ENCODE measurements around the gene HCFC1R1. TPM values are rescaled to one million over a fixed set of nuclear protein-coding genes. Genes with fewer than 3 reads are reported as not detected.

HCFC1R1 gene
- total RNA-seq, 1 experiment from 2014 or later = 61.3 TPM

DNA sequence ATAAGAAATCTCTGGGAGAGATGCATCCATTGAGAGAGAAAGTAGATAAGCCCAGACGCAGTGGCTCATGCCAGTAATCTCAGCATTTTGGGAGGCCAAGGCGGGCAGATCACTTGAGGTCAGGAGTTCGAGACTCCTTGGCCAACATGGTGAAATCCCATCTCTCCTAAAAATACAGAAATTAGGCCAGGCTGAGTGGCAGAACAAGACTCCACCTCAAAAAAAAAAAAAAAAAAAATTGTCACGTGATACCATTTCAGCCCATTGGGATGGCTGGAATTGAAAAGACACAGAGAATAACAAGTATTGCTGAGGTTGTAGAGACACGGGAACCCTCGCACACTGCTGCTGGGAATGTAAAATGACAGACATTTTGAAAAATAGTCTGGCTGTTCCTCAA is 38.8 kb upstream of the HCFC1R1 start:
- no peak for DNase-seq
- Histone ChIP-seq H3K27me3 (ENCODE audit: insufficient read depth, low read length) (no peaks in the 10 kb centered on the region), H3K27ac (ENCODE audit: insufficient read length, low read depth, low read length) (no peak overlapping the region), H4K20me1 (ENCODE audit: control insufficient read depth, insufficient read depth, insufficient read length) (no peaks in the 10 kb centered on the region), H4K91ac (ENCODE audit: insufficient read length, low read depth, low read length) (no peak overlapping the region), H2BK20ac (ENCODE audit: low read depth, low read length, poor library complexity, severe bottlenecking) (no peak overlapping the region), H2BK12ac (ENCODE audit: insufficient read length, low read depth, low read length) (no peak overlapping the region), H3K23ac (ENCODE audit: insufficient read length, low read depth, low read length) (no peak overlapping the region), H3K9me3 (ENCODE audit: control insufficient read depth, low read depth, low read length) (no peaks in the 10 kb centered on the region), H2BK5ac (ENCODE audit: insufficient read length, low read length) (no peak overlapping the region), H4K8ac (replicated peaks; ENCODE audit: insufficient read length, low read depth, low read length) (no peak overlapping the region), H3K14ac (ENCODE audit: insufficient read depth, low read length) (no peak overlapping the region), H3K4me2 (ENCODE audit: insufficient read depth, insufficient read length, low read length) (no peak overlapping the region), H2AK5ac (ENCODE audit: insufficient read length, low read length) (no peak overlapping the region), H2BK15ac (ENCODE audit: low read depth, low read length) (no peak overlapping the region), H3K4me1 (ENCODE audit: insufficient read depth, low read length) (no peaks in the 10 kb centered on the region), H3K79me1 (ENCODE audit: insufficient read depth, low read depth, low read length, poor library complexity, severe bottlenecking) (no peaks in the 10 kb centered on the region), H3K4ac (ENCODE audit: low read depth, low read length) (no peak overlapping the region), H4K5ac (ENCODE audit: insufficient read length, low read depth, low read length) (no peak overlapping the region), H2AFZ (ENCODE audit: low read length) (no peak overlapping the region), H3K23me2 (ENCODE audit: insufficient read length, low read depth, low read length, poor library complexity, severe bottlenecking) (peaks cover 14% of the 10 kb centered on the region), H3K9ac (ENCODE audit: extremely low read depth, insufficient read length, low read length) (no peak overlapping the region), H3K18ac (ENCODE audit: insufficient read length, low read depth, low read length) (no peak overlapping the region), H3K56ac (ENCODE audit: insufficient read length, low read depth, low read length) (no peak overlapping the region), H2BK120ac (ENCODE audit: low read depth, low read length, poor library complexity, severe bottlenecking) (no peak overlapping the region), H3K79me2 (ENCODE audit: insufficient read depth, low read length) (no peaks in the 10 kb centered on the region), H3T11ph (ENCODE audit: low read length) (no peak overlapping the region)
- Mint-ChIP-seq H3K27me3 (ENCODE audit: low read depth) (peaks cover 19% of the 10 kb centered on the region), H3K36me3 (ENCODE audit: insufficient read depth in 1 of 3, low read depth in 3 of 3) (peaks cover 0 to 1% (median 0%) of the 10 kb centered on the region in 3 experiments; a peak in 3 of 7 replicates), H3K4me1 (peaks cover 24 to 29% of the 10 kb centered on the region in 2 experiments), H3K4me3 (no peak overlapping the region), H3K9me3 (no peaks in the 10 kb centered on the region; a peak in 1 of 5 replicates), H3K27ac (no peak overlapping the region)
- WGBS (ENCODE audit: extremely low coverage, insufficient read length, low lambda C conversion rate) = no CpG with 5 or more reads among the region's 6 CpGs
- TF ChIP-seq CTCF (conservative IDR thresholded peaks at IDR 0.05) = no peak

Measured in H9 (cell line).